GM10266 (cell line): ENCODE results near the gene SIVA1.

Experiments
- DNase-seq: peaks from one replicate; pipeline ENCODE4 v3.0.0; 2012; ENCODE audit errors: extremely low spot score
- CTCF ChIP-seq: IDR thresholded peaks from 2 replicates; pipeline ENCODE4 v1.5.1; 2012; ENCODE audit warnings: mild to moderate bottlenecking, low read depth; ENCODE audit not compliant: control insufficient read depth, insufficient read depth; ENCODE audit errors: missing control alignments

SIVA1 gene

GRCh38 chr14:104752735-104753527 lies at the start of gene SIVA1:
Gene SIVA1 (plus strand): TSS chr14:104753147. CDS start chr14:104753202, 55 bp downstream.
- TF ChIP-seq CTCF, result no peak

GRCh38 chr14:104703269-104703668 lies 49.7 kb upstream of the SIVA1 start:
- no peak for TF ChIP-seq CTCF
- DNase-seq, result no peak

More at GRCh38 chr14:104752735-104753527, at the start of gene SIVA1:
- peak; percentile 99 for DNase-seq

GRCh38 chr14:104704252-104704651 lies 48.7 kb upstream of the SIVA1 start:
- no peak for DNase-seq
- no peak for TF ChIP-seq CTCF

- DNase-seq, result no peak
- no peak for TF ChIP-seq CTCF
Measured at GRCh38 chr14:104705340-104706047, 47.5 kb upstream of the SIVA1 start.

GRCh38 chr14:104706733-104707607 lies 46.0 kb upstream of the SIVA1 start:
- DNase-seq, result no peak

More at GRCh38 chr14:104706733-104707607, 46.0 kb upstream of the SIVA1 start:
- TF ChIP-seq CTCF, result no peak
